IMR-90 (cell line): ENCODE results near the gene MAP3K7CL. TPM values are rescaled to one million over a fixed set of nuclear protein-coding genes. Genes with fewer than 3 reads are reported as not detected.

Source experiments
- ATAC-seq: fragments of 200-7000 bp; cut with Tn5 transposase; 2 replicates; pipeline ENCODE4 v1.9.1; 2020; ENCODE audit warnings: low read depth, mild to moderate bottlenecking, moderate library complexity
- BruUV-seq: library from RNA; stranded (reverse); fragments of 400-500 nt; replicated peaks from 2 replicates; lab custom pipeline; 2021; lab: Mats Ljungman, UMichigan
- CTCF ChIA-PET: fragments of 300-600 bp; formaldehyde crosslinking; extraction: SDS; loops from one replicate; lab custom pipeline; 2021; ENCODE audit warnings: antibody characterized with exemption; lab: Yijun Ruan, JAX
- POLR2A ChIA-PET: fragments of 300-600 bp; sonication (Branson Sonifier 250); formaldehyde crosslinking; loops from one replicate; lab custom pipeline; 2022; ENCODE audit warnings: antibody characterized with exemption; ENCODE audit not compliant: unreplicated experiment; lab: Charles Lee
- DNase-seq: peaks from one replicate; pipeline ENCODE4 v3.0.0; 2013
- H2AFZ ChIP-seq: replicated peaks from 2 replicates; pipeline ENCODE3; 2013; ENCODE audit warnings: low read length, mild to moderate bottlenecking; ENCODE audit not compliant: poor library complexity
- H2AK5ac ChIP-seq: 2 replicates; pipeline ENCODE4 v1.6.1; 2013; ENCODE audit warnings: low read depth, low read length, inconsistent platforms
- H2AK9ac ChIP-seq: replicated peaks from 2 replicates; pipeline ENCODE3; 2013; ENCODE audit warnings: mild to moderate bottlenecking, low read depth, low read length, moderate library complexity; ENCODE audit not compliant: poor library complexity
- H2BK120ac ChIP-seq: 2 replicates; pipeline ENCODE4 v1.6.1; 2013; ENCODE audit warnings: low read depth, low read length, inconsistent platforms
- H2BK15ac ChIP-seq: 3 replicates; pipeline ENCODE4 v1.6.1; 2013; ENCODE audit warnings: low read depth, low read length, inconsistent platforms
- H2BK20ac ChIP-seq: 2 replicates; pipeline ENCODE4 v1.6.1; 2013; ENCODE audit warnings: low read depth, mild to moderate bottlenecking, inconsistent platforms, low read length, moderate library complexity
- H2BK5ac ChIP-seq: 2 replicates; pipeline ENCODE4 v1.6.1; 2013; ENCODE audit warnings: mild to moderate bottlenecking, low read depth, low read length, inconsistent platforms; ENCODE audit not compliant: poor library complexity, severe bottlenecking
- H3K14ac ChIP-seq: replicated peaks from 2 replicates; pipeline ENCODE4 v1.6.1; 2013; ENCODE audit warnings: low read depth, low read length, inconsistent platforms
- H3K18ac ChIP-seq: 2 replicates; pipeline ENCODE4 v1.6.1; 2013; ENCODE audit warnings: low read depth, low read length, control low read depth
- H3K23ac ChIP-seq: 2 replicates; pipeline ENCODE4 v1.6.1; 2013; ENCODE audit warnings: low read depth, low read length, inconsistent platforms
- H3K27ac ChIP-seq: 2 replicates; pipeline ENCODE4 v1.5.1; 2013; ENCODE audit warnings: mild to moderate bottlenecking, control low read depth, low read length; ENCODE audit not compliant: insufficient read depth
- H3K27me3 ChIP-seq: 2 replicates; pipeline ENCODE4 v1.6.1; 2013; ENCODE audit warnings: low read length; ENCODE audit not compliant: control insufficient read depth, insufficient read depth
- H3K36me3 ChIP-seq: 2 replicates; pipeline ENCODE4 v1.6.1; 2013; ENCODE audit warnings: low read length, mixed read lengths; ENCODE audit not compliant: control insufficient read depth, insufficient read depth
- H3K4ac ChIP-seq: 2 replicates; pipeline ENCODE4 v1.6.1; 2013; ENCODE audit warnings: low read depth, low read length, inconsistent platforms
- H3K4me1 ChIP-seq: 2 replicates; pipeline ENCODE4 v1.6.1; 2013; ENCODE audit warnings: low read length, mixed read lengths; ENCODE audit not compliant: control insufficient read depth, insufficient read depth
- H3K4me2 ChIP-seq: 2 replicates; pipeline ENCODE4 v1.6.1; 2013; ENCODE audit warnings: low read depth, mild to moderate bottlenecking, control low read depth, low read length, moderate library complexity
- H3K4me3 ChIP-seq: 2 replicates; pipeline ENCODE4 v1.5.1; 2013; ENCODE audit warnings: low read depth, mild to moderate bottlenecking, control low read depth, low read length, moderate library complexity; ENCODE audit not compliant: insufficient read depth
- H3K56ac ChIP-seq: 2 replicates; pipeline ENCODE4 v1.6.1; 2013; ENCODE audit warnings: low read length, inconsistent platforms; ENCODE audit not compliant: insufficient read depth; ENCODE audit errors: extremely low read depth
- H3K79me1 ChIP-seq, 2 experiments: 2 replicates each; pipeline ENCODE4 v1.6.1; 2013; ENCODE audit warnings: low read length in 2 of 2, inconsistent platforms in 1 of 2, low read depth in 1 of 2
- H3K9ac ChIP-seq: 2 replicates; pipeline ENCODE4 v1.6.1; 2013; ENCODE audit warnings: low read depth, low read length, control low read depth
- H3K9me1 ChIP-seq: 2 replicates; pipeline ENCODE4 v1.6.1; 2013; ENCODE audit warnings: low read length, inconsistent platforms; ENCODE audit not compliant: insufficient read depth
- H3K9me3 ChIP-seq: 2 replicates; pipeline ENCODE4 v1.6.1; 2013; ENCODE audit warnings: low read length; ENCODE audit not compliant: control insufficient read depth, insufficient read depth
- H4K20me1 ChIP-seq: 2 replicates; pipeline ENCODE4 v1.6.1; 2013; ENCODE audit warnings: low read length, inconsistent platforms; ENCODE audit not compliant: insufficient read depth
- H4K5ac ChIP-seq: 2 replicates; pipeline ENCODE4 v1.6.1; 2013; ENCODE audit warnings: mild to moderate bottlenecking, low read depth, low read length, control low read depth
- H4K8ac ChIP-seq, 2 experiments: 2 replicates each; pipeline ENCODE4 v1.6.1; 2013; ENCODE audit warnings: low read depth in 2 of 2, low read length in 2 of 2, control low read depth in 1 of 2, inconsistent platforms in 1 of 2
- H4K91ac ChIP-seq: 2 replicates; pipeline ENCODE4 v1.6.1; 2013; ENCODE audit warnings: low read depth, low read length, inconsistent platforms; ENCODE audit not compliant: insufficient read depth
- CEBPB ChIP-seq: IDR thresholded peaks from 2 replicates; pipeline ENCODE4 v1.6.1; 2012; ENCODE audit warnings: low read depth, low read length, improper control_type of control experiment
- MAFK ChIP-seq: IDR thresholded peaks from 2 replicates; pipeline ENCODE4 v1.6.1; 2012; ENCODE audit warnings: low read depth, low read length, improper control_type of control experiment
- WGBS, 2 experiments: methylation state at CpG; one replicate each; pipeline versions ENCODE4 v1.1.5 to v1.1.7; 2013; ENCODE audit warnings: missing lambda C conversion rate in 2 of 2; ENCODE audit not compliant: insufficient read length in 1 of 2; ENCODE audit errors: extremely low coverage in 2 of 2; 5-methylcytosine and 5-hydroxymethylcytosine counted together
- dilution Hi-C: fragments of 300-500 bp; cut with HindIII; formaldehyde crosslinking; loops from one replicate; pipeline ENCODE4 v1.14.3; 2018; ENCODE audit warnings: low sequenced_read_pairs; ENCODE audit not compliant: unreplicated experiment
- in situ Hi-C: fragments of 300-500 bp; cut with MboI; formaldehyde crosslinking; loops from 3 replicates; pipeline ENCODE4 v1.14.3; 2019; ENCODE audit warnings: low sequenced_read_pairs, inconsistent platforms, mixed read lengths
- intact Hi-C: fragments of 100-400 bp; cut with micrococcal nuclease; formaldehyde crosslinking; loops from 2 replicates; pipeline ENCODE4 v1.10.0; 2022
- polyA plus RNA-seq, 3 experiments: library from polyadenylated mRNA; depleted of rRNA; stranded (reverse); fragments of >200 nt; gene quantifications; 2 replicates each; pipeline ENCODE4 v1.2.3, GENCODE V29; 2012; ENCODE audit warnings: low replicate concordance in 1 of 3
- total RNA-seq: library from RNA; depleted of rRNA; stranded (reverse); fragments of >200 nt; gene quantifications from 2 replicates; pipeline ENCODE4 v1.2.3, GENCODE V29; 2012

The MAP3K7CL gene
- total and polyA plus RNA-seq, 2 of the 4 experiments (the other 2 are of a cell fraction) = 21.0 to 22.3 TPM

GRCh38 chr21:29219165-29219770 lies 88.8 kb downstream of the MAP3K7CL start:
- no peak for ATAC-seq
- Histone ChIP-seq H4K8ac (peak overlapping the region; percentile 60 to 76), H3K27ac (peak overlapping the region; percentile 63; the same call in 1 of the 2 replicates), H3K4me2 (no peak overlapping the region), H3K79me1 (peaks cover 9 to 27% of the 10 kb centered on the region in 2 experiments; a peak in 3 of 4 replicates), H3K4me3 (no peak overlapping the region), H3K23ac (peak overlapping the region; percentile 34), H2AFZ (no peak overlapping the region), H3K9ac (no peak overlapping the region), H2BK20ac (peak overlapping the region; percentile 83), H2BK15ac (peak overlapping the region; percentile 85), H3K18ac (peak overlapping the region; percentile 98), H2BK120ac (peak overlapping the region; percentile 75), H3K9me1 (peaks cover 3% of the 10 kb centered on the region), H3K27me3 (no peaks in the 10 kb centered on the region), H3K36me3 (no peaks in the 10 kb centered on the region), H2AK9ac (peak overlapping the region; percentile 22), H3K56ac (peak overlapping the region; percentile 8; the same call in 1 of the 2 replicates), H4K20me1 (no peaks in the 10 kb centered on the region), H4K91ac (peak overlapping the region; percentile 72), H2AK5ac (peak overlapping the region; percentile 88), H3K4me1 (peaks cover 10% of the 10 kb centered on the region), H3K14ac (peak overlapping the region; percentile 76), H4K5ac (peak overlapping the region; percentile 41), H3K9me3 (peaks cover 2% of the 10 kb centered on the region; the same call in 1 of the 2 replicates), H2BK5ac (peak overlapping the region; percentile 95), H3K4ac (peak overlapping the region; percentile 85)
- no TSS peak for BruUV-seq
- intact Hi-C loops = loop anchor here (5.0 kb wide), 2 partner anchors 37 to 127 kb away; no protein-coding TSS in a partner anchor
- CTCF ChIA-PET = no interaction called here
- in situ Hi-C loops = no loop called here
- DNase-seq = peak; percentile 47
- WGBS, 2 experiments = 80% methylated on average over 1 of the region's 8 CpGs; no CpG with 5 or more reads in 1 of the 2 experiments
- no peak for TF ChIP-seq MAFK
- TF ChIP-seq CEBPB = peak; percentile 29; the same call in 1 of the 2 replicates
- dilution Hi-C loops = no loop called here
- POLR2A ChIA-PET = no interaction called here
